Stomach (tissue), 9 donors: ENCODE data around the gene KDM4B. TPM values are rescaled to one million over a fixed set of nuclear protein-coding genes. Genes with fewer than 3 reads are reported as not detected.

Source experiments
- DNase-seq, 2 donors: peaks; one replicate each; pipeline versions ENCODE4 v3.0.0 to v3.0.0-alpha.2; 2013 to 2019
- H3K27ac ChIP-seq, 5 donors: fragments of 200-600 bp in 4 of 5; sonication (generic) in 4 of 5; one replicate each; pipeline ENCODE4 v1.5.1; 2013 to 2019; ENCODE audit warnings: mild to moderate bottlenecking in 1 of 5, moderate library complexity in 1 of 5
- H3K27me3 ChIP-seq, 3 donors: fragments of 200-600 bp; sonication (generic); one replicate each; pipeline ENCODE4 v1.5.1; 2017 to 2019; ENCODE audit warnings: mixed run types in 1 of 3
- H3K36me3 ChIP-seq, 4 donors: fragments of 200-600 bp; sonication (generic); 1 replicate in 3 of 4; 2 replicates in 1 of 4; pipeline ENCODE4 v1.5.1; 2016 to 2019
- H3K4me1 ChIP-seq, 4 donors: fragments of 200-600 bp; sonication (generic); one replicate each; pipeline ENCODE4 v1.5.1; 2016 to 2019
- H3K4me3 ChIP-seq, 4 donors: fragments of 200-600 bp; sonication (generic) in 3 of 4; one replicate each; pipeline ENCODE4 v1.5.1; 2016 to 2019; ENCODE audit warnings: mild to moderate bottlenecking in 1 of 4
- H3K9me3 ChIP-seq, 4 donors: fragments of 200-600 bp; sonication (generic); one replicate each; pipeline ENCODE4 v1.5.1; 2016 to 2019
- EP300 ChIP-seq: sonication (generic); formaldehyde crosslinking; IDR thresholded peaks from one replicate; pipeline ENCODE4 v1.6.1; 2017; ENCODE audit warnings: antibody characterized with exemption
- POLR2A ChIP-seq, 4 donors: fragments of 450-650 bp; IDR thresholded peaks; one replicate each; pipeline ENCODE4 v1.6.1; 2016; ENCODE audit warnings: antibody characterized with exemption in 4 of 4, control low read depth in 2 of 4, mild to moderate bottlenecking in 1 of 4, moderate library complexity in 1 of 4
- POLR2AphosphoS5 ChIP-seq, 3 donors: sonication (generic); formaldehyde crosslinking; IDR thresholded peaks; one replicate each; pipeline ENCODE4 v1.6.1; 2016; ENCODE audit warnings: antibody characterized with exemption in 3 of 3
- WGBS, 5 donors: extraction: QIAGEN DNeasy Blood & Tissue Kit in 3 of 5; methylation state at CpG; one replicate each; pipeline versions ENCODE4 v1.1.5 to v1.1.7; 2013 to 2018; 5-methylcytosine and 5-hydroxymethylcytosine counted together
- intact Hi-C: fragments of 100-400 bp; cut with DNase I; formaldehyde crosslinking; loops from one replicate; pipeline ENCODE4 v1.15.1; 2023; ENCODE audit warnings: low total_unique reads
- polyA plus RNA-seq, 3 donors: library from polyadenylated mRNA; stranded (reverse); fragments of 200-250 nt; gene quantifications; one replicate each; pipeline ENCODE4 v1.2.3, GENCODE V29; 2013
- total RNA-seq, 5 donors: library from RNA; depleted of rRNA; stranded (reverse); fragments of >200 nt; gene quantifications; one replicate each; pipeline versions ENCODE4 v1.1.0 to v1.2.3, GENCODE V29; 2014 to 2016
- TF ChIP-seq, protein P1 (sequence below), 7 experiments: fragments of 450-650 bp in 4 of 7; fragments of 200-600 bp in 3 of 7; sonication (generic) in 3 of 7; IDR thresholded peaks; one replicate each; pipeline ENCODE4 v1.5.1; 2016 to 2019; ENCODE audit warnings: antibody characterized with exemption in 7 of 7, control low read depth in 2 of 7, mild to moderate bottlenecking in 1 of 7
- donor health status: healthy with polysubstance abuse.
- donor health status: Bipolar disorder and iron deficiency.
- donor health status: healthy.

The KDM4B gene
- total and polyA plus RNA-seq, 8 donors = 5.2 to 202 (median 29.4) TPM

DNA sequence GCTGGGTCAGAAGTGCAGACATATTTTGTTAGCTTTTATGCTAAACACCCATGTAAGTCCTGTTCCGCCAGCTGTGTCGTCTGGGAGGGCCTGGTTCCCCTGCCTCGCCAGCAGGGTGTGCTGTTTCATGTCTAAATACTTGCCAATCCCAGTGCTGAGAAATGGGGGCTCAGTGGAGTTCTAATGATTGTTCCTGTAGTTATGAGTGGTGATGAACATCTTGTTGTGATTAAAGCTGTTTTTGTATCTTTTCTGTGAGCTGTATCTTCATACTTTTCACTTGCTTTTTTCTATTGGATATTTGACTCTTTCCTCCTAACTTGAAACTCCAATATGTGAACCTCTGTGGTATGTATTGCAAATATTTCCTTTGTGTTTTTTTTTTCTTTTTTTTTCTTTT lies 32.7 kb downstream of the KDM4B start:
- Histone ChIP-seq H3K4me1 (peaks cover 0 to 47% (median 28%) of the 10 kb centered on the region in 4 donors), H3K27me3 (no peaks in the 10 kb centered on the region), H3K4me3 (no peak overlapping the region), H3K36me3 (peaks cover 0 to 19% (median 17%) of the 10 kb centered on the region in 4 donors), H3K27ac (peak overlapping the region in 3 of 5 donors; percentile 60 to 62 (median 61)), H3K9me3 (no peaks in the 10 kb centered on the region)
- intact Hi-C loops = no loop called here
- DNase-seq = no peak
- TF ChIP-seq, protein P1, sequence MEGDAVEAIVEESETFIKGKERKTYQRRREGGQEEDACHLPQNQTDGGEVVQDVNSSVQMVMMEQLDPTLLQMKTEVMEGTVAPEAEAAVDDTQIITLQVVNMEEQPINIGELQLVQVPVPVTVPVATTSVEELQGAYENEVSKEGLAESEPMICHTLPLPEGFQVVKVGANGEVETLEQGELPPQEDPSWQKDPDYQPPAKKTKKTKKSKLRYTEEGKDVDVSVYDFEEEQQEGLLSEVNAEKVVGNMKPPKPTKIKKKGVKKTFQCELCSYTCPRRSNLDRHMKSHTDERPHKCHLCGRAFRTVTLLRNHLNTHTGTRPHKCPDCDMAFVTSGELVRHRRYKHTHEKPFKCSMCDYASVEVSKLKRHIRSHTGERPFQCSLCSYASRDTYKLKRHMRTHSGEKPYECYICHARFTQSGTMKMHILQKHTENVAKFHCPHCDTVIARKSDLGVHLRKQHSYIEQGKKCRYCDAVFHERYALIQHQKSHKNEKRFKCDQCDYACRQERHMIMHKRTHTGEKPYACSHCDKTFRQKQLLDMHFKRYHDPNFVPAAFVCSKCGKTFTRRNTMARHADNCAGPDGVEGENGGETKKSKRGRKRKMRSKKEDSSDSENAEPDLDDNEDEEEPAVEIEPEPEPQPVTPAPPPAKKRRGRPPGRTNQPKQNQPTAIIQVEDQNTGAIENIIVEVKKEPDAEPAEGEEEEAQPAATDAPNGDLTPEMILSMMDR (IDR thresholded peaks at IDR 0.05) = peak in 5 of 7 experiments; percentile 39 to 52 (median 42)
- no peak for TF ChIP-seq EP300
- 69 to 77% (median 74%) methylated on average over 3 of the region's 3 CpGs for WGBS, 5 donors

DNA sequence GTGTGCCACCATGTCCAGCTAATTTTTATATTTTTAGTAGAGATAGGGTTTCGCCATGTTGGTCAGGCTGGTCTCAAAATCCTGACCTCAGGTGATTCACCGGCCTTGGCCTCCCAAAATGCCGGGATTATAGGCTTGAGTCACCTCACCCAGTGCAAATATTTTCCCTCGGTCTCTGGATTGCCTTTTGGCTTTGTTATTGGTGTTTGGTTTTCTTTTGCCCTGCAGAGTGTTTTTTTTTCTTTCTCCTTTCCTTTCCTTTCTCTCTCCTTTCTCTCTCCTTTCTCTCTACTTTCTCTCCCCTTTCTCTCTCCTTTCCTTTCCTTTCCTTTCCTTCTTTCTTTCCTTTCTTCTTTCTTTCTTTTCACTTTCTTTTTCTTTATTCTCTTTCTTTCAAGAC lies 33.2 kb downstream of the KDM4B start:
- Histone ChIP-seq H3K27ac (peak overlapping the region in 4 of 5 donors; percentile 29 to 62 (median 60)), H3K27me3 (no peaks in the 10 kb centered on the region), H3K36me3 (peaks cover 0 to 15% (median 13%) of the 10 kb centered on the region in 4 donors), H3K4me3 (no peak overlapping the region), H3K9me3 (no peaks in the 10 kb centered on the region), H3K4me1 (peaks cover 0 to 48% (median 28%) of the 10 kb centered on the region in 4 donors)
- DNase-seq = no peak
- TF ChIP-seq POLR2AphosphoS5 (IDR thresholded peaks at IDR 0.05) (peak in 1 of 3 donors; percentile 40), EP300 (no peak)
- 37 to 52% (median 43%) methylated on average over 4 of the region's 4 CpGs for WGBS, 5 donors
- intact Hi-C loops = no loop called here

DNA sequence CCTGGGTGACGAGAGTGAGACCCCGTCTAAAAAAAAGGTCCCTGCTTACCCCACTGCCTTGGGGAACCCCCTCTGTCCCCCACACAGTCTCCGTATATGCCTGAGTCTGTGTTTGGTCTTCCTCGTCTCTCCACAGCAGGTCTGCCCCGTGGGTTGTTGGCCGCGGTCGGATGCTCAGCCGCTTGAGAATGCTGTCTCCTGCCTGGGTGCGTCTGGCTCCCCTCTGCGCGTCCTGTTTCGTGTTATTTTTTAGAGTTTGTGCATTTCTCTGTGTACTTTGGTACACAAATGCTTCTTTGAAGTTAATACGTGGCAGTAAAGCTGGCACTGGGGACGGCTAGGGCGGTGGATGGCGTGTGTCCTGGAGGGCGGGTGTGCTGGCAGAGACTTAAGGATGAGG lies 34.9 kb downstream of the KDM4B start:
- no peak overlapping the region for H3K27ac ChIP-seq
- 85 to 93% (median 87%) methylated on average over 17 to 18 of the region's 18 CpGs for WGBS, 5 donors
- H3K4me1 ChIP-seq = peaks cover 0 to 48% (median 28%) of the 10 kb centered on the region in 4 donors
- peaks cover 0 to 6% (median 3%) of the 10 kb centered on the region in 4 donors for H3K36me3 ChIP-seq
- no peak for TF ChIP-seq POLR2AphosphoS5 (IDR thresholded peaks at IDR 0.05)
- TF ChIP-seq, protein P1 (IDR thresholded peaks at IDR 0.05) = no peak
- DNase-seq = no peak
- H3K9me3 ChIP-seq = no peaks in the 10 kb centered on the region
- intact Hi-C loops = no loop called here
- no peak overlapping the region for H3K4me3 ChIP-seq
- H3K27me3 ChIP-seq = no peaks in the 10 kb centered on the region

DNA sequence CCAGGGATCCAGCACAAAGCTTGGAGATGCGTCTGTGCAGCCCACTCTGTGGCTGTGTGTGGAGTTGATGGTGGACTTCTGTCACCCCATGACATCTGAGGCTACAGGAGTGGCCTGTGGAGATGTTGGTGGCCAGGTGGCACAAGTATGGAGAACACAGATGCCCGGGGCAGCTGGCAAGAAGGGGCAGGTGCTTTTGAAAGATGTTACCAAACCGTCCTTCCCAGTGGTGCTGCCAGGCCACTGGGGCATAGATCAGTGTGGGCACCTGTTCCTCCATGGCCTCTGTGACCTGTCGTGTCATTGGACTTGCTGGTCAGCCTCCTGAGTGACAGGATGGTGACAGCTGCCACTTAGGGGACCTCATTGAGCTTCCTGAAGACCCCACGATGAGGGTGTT lies 36.2 kb downstream of the KDM4B start:
- TF ChIP-seq POLR2AphosphoS5 (IDR thresholded peaks at IDR 0.05) (no peak), EP300 (no peak)
- TF ChIP-seq, protein P1 (IDR thresholded peaks at IDR 0.05) = no peak
- no peak overlapping the region for H3K4me3 ChIP-seq
- H3K4me1 ChIP-seq = peaks cover 0 to 48% (median 28%) of the 10 kb centered on the region in 4 donors
- intact Hi-C loops = no loop called here
- no peak for DNase-seq
- peaks cover 0 to 6% (median 3%) of the 10 kb centered on the region in 4 donors for H3K36me3 ChIP-seq
- no peaks in the 10 kb centered on the region for H3K27me3 ChIP-seq
- no peaks in the 10 kb centered on the region for H3K9me3 ChIP-seq
- 81 to 89% (median 86%) methylated on average over 2 to 5 of the region's 5 CpGs for WGBS, 5 donors
- H3K27ac ChIP-seq = no peak overlapping the region

DNA sequence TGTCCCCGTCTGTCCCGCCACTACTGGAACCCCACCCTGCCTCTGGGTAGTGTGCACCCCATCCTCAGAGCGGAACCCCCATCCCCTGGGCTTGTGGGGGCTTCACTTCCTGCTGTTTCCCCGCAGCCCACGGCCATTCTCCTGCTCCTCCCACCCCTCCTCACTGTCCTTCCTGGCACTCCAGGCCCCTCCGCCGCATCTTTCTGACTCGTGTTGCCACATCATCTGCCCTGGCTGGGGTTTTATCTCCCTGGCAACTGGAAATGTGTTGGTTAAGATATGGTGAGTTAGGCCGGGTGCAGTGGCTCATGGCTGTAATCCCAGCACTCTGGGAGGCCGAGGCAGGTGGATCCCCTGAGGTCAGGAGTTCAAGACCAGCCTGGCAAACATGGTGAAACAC lies 37.3 kb downstream of the KDM4B start:
- H3K4me1 ChIP-seq = peaks cover 0 to 47% (median 27%) of the 10 kb centered on the region in 4 donors
- H3K9me3 ChIP-seq = no peaks in the 10 kb centered on the region
- no peak overlapping the region for H3K27ac ChIP-seq
- TF ChIP-seq EP300 = no peak
- TF ChIP-seq POLR2A (IDR thresholded peaks at IDR 0.05) = no peak
- TF ChIP-seq, protein P1 (IDR thresholded peaks at IDR 0.05) = no peak
- no peak for TF ChIP-seq POLR2AphosphoS5 (IDR thresholded peaks at IDR 0.05)
- peaks cover 0 to 6% (median 2%) of the 10 kb centered on the region in 4 donors for H3K36me3 ChIP-seq
- no peaks in the 10 kb centered on the region for H3K27me3 ChIP-seq
- no peak overlapping the region for H3K4me3 ChIP-seq
- intact Hi-C loops = no loop called here
- DNase-seq = no peak
- 56 to 75% (median 64%) methylated on average over 8 to 10 of the region's 10 CpGs for WGBS, 5 donors
